ENCODE results near the gene INSYN1. TPM values are rescaled to one million over a fixed set of nuclear protein-coding genes. Genes with fewer than 3 reads are reported as not detected.

The INSYN1 gene
- total and polyA plus RNA-seq, 2 of the 13 experiments (the other 11 are each of a cell fraction or from before 2014, with no cell fraction given) = not detected

GRCh38 chr15:73760330-73761329 is 7.5 kb upstream of the INSYN1 start:
- in situ Hi-C loops (cut with HindIII; ENCODE audit: extremely low pct_ligation_motif_present, low pct_unique_long_range_greater_than_20kb) (no loop called here), intact Hi-C loops (cut with micrococcal nuclease; ENCODE audit: unreplicated experiment) (no loop called here)
- no peak for DNase-seq (ENCODE audit: low spot score)
- H2AFZ ChIP-seq (ENCODE audit: low read length) = no peak overlapping the region
- FAIRE-seq = no peak
- H4K20me1 ChIP-seq (ENCODE audit: insufficient read depth, low read length) = no peaks in the 10 kb centered on the region
- no peak overlapping the region for H3K4me3 ChIP-seq (replicated peaks in 1 of 3; ENCODE audit: insufficient read depth in 1 of 3, low read depth in 2 of 3, low read length in 3 of 3)
- no peak for ATAC-seq
- no peak overlapping the region for H3K27ac ChIP-seq (ENCODE audit: extremely low read length, insufficient read depth, low read length)
- no peaks in the 10 kb centered on the region for H3K79me2 ChIP-seq (ENCODE audit: insufficient read depth, low read length)
- no peak overlapping the region for H3K9ac ChIP-seq (ENCODE audit: insufficient read depth, low read depth, low read length)
- 18% methylated on average over 11 of the region's 11 CpGs for WGBS (ENCODE audit: low lambda C conversion rate)
- no peaks in the 10 kb centered on the region for H3K36me3 ChIP-seq (replicated peaks in 1 of 2; ENCODE audit: control insufficient read depth in 1 of 2, insufficient read depth in 2 of 2, low read length in 2 of 2)
- peaks cover 1 to 19% of the 10 kb centered on the region in 2 experiments; a peak in 3 of 5 replicates for H3K27me3 ChIP-seq (ENCODE audit: control insufficient read depth in 1 of 2, insufficient read depth in 2 of 2, low read length in 2 of 2)
- ChIA-PET CTCF (ENCODE audit: low intra/inter-chr PET ratio, low total read pairs) (no interaction called here), POLR2A (no interaction called here)
- H3K4me1 ChIP-seq (ENCODE audit: insufficient read depth, low read length) = peaks cover 7% of the 10 kb centered on the region; the same call in 1 of the 2 replicates
- no TSS peak for BruUV-seq (replicated peaks)
- H3K4me2 ChIP-seq (ENCODE audit: low read depth, low read length) = no peak overlapping the region
- no peaks in the 10 kb centered on the region for H3K9me3 ChIP-seq (ENCODE audit: low read length)
- TF ChIP-seq ZNF616 (CRISPR knock-in tag; IDR thresholded peaks at IDR 0.05; ENCODE audit: low read depth) (no peak), FOXK1 (CRISPR knock-in tag; IDR thresholded peaks at IDR 0.05; ENCODE audit: borderline replicate concordance, low read depth) (no peak), BCL3 (CRISPR knock-in tag; IDR thresholded peaks at IDR 0.05) (no peak), NFYC (CRISPR knock-in tag; IDR thresholded peaks at IDR 0.05) (no peak), ZNF230 (CRISPR knock-in tag; IDR thresholded peaks at IDR 0.05) (no peak), MLXIP (CRISPR knock-in tag; IDR thresholded peaks at IDR 0.05; ENCODE audit: borderline replicate concordance) (no peak), KIAA2018 (CRISPR knock-in tag; IDR thresholded peaks at IDR 0.05; ENCODE audit: borderline replicate concordance) (no peak)

Data from HepG2 (cell line).